Cardiac septum (tissue), 1 donor: ENCODE results near the gene RNF220. TPM values are rescaled to one million over a fixed set of nuclear protein-coding genes. Genes with fewer than 3 reads are reported as not detected.
A peak's percentile ranks its signal among the peaks of the same experiment; 100 is the strongest.

Source experiments
- DNase-seq: peaks from one replicate; pipeline ENCODE4 v3.0.0-alpha.2; 2020; ENCODE audit warnings: low spot score
- intact Hi-C: fragments of 100-400 bp; cut with DNase I; formaldehyde crosslinking; loops from one replicate; pipeline ENCODE4 v1.14.0; 2022
- total RNA-seq: library from RNA; stranded (reverse); fragmentation: NEBNext Ultra II Directional; extraction: Animal tissue kit (Norgen Biotek cat#: 25700); gene quantifications from one replicate; pipeline ENCODE4 v1.2.1, GENCODE V29; 2021
- donor health status: DM: no; HTN: no; CAD: no.

The RNF220 gene
- total RNA-seq, 1 donor from 2014 or later: 45.6 TPM

- DNase-seq: no peak
Measured at GRCh38 chr1:44616991-44617702, 212.1 kb downstream of the RNF220 start.

GRCh38 chr1:44617703-44618029 lies 212.6 kb downstream of the RNF220 start:
- intact Hi-C loops: no loop called here
- no peak for DNase-seq

More at GRCh38 chr1:44616991-44617702, 212.1 kb downstream of the RNF220 start:
- intact Hi-C loops: no loop called here

- intact Hi-C loops: no loop called here
- no peak for DNase-seq
Measured at GRCh38 chr1:44619261-44619900, 214.3 kb downstream of the RNF220 start.

- DNase-seq: no peak
- intact Hi-C loops: no loop called here
Measured at GRCh38 chr1:44620072-44620471, 215.0 kb downstream of the RNF220 start.

- DNase-seq: no peak
- intact Hi-C loops: no loop called here
Measured at GRCh38 chr1:44621841-44622286, 216.8 kb downstream of the RNF220 start.

GRCh38 chr1:44624268-44624901 lies 219.3 kb downstream of the RNF220 start:
- intact Hi-C loops: no loop called here
- no peak for DNase-seq

GRCh38 chr1:44625348-44625747 lies 220.3 kb downstream of the RNF220 start:
- no peak for DNase-seq
- intact Hi-C loops: no loop called here

GRCh38 chr1:44628962-44629756 lies 224.1 kb downstream of the RNF220 start:
- intact Hi-C loops: no loop called here
- DNase-seq: no peak

- no peak for DNase-seq
- intact Hi-C loops: loop anchor here (5.0 kb wide), 1 partner anchor 418 kb away; the partner anchor contains the start of gene DMAP1
Measured at GRCh38 chr1:44630116-44630515, 225.1 kb downstream of the RNF220 start.

- no peak for DNase-seq
- intact Hi-C loops: loop anchor here (5.0 kb wide), 1 partner anchor 419 kb away; the partner anchor contains the start of gene DMAP1
Measured at GRCh38 chr1:44631333-44631646, 226.2 kb downstream of the RNF220 start.

GRCh38 chr1:44631647-44632539 lies 226.8 kb downstream of the RNF220 start:
- intact Hi-C loops: loop anchor here (5.0 kb wide), 1 partner anchor 420 kb away; the partner anchor contains the start of gene DMAP1
- peak; percentile 95 for DNase-seq

- DNase-seq: no peak
- intact Hi-C loops: loop anchor here (5.0 kb wide), 1 partner anchor 420 kb away; the partner anchor contains the start of gene DMAP1
Measured at GRCh38 chr1:44632598-44632997, 227.5 kb downstream of the RNF220 start.

GRCh38 chr1:44634606-44635189 lies 229.6 kb downstream of the RNF220 start:
- no peak for DNase-seq
- intact Hi-C loops: loop anchor here (5.0 kb wide), 1 partner anchor 422 kb away; the partner anchor contains the start of gene DMAP1

GRCh38 chr1:44635439-44635838 lies 230.4 kb downstream of the RNF220 start:
- intact Hi-C loops: no loop called here
- no peak for DNase-seq

GRCh38 chr1:44636083-44636687 lies 231.1 kb downstream of the RNF220 start:
- intact Hi-C loops: no loop called here
- DNase-seq: no peak

GRCh38 chr1:44636688-44637598 lies 231.9 kb downstream of the RNF220 start:
- DNase-seq: no peak
- intact Hi-C loops: no loop called here
